PFSK-1 (cell line): ENCODE results near the gene MIPOL1.

Source experiments
- FOXP2 ChIP-seq: optimal IDR thresholded peaks from 2 replicates; pipeline ENCODE3; 2011; ENCODE audit warnings: borderline replicate concordance, control low read depth, inconsistent platforms; ENCODE audit not compliant: insufficient read depth; ENCODE audit errors: extremely low read length, extremely low read depth
- POLR2AphosphoS5 ChIP-seq: IDR thresholded peaks from 2 replicates; pipeline ENCODE4 v1.6.1; 2012; ENCODE audit warnings: low read depth, mild to moderate bottlenecking, control low read depth, low read length, moderate library complexity

- no peak for TF ChIP-seq POLR2AphosphoS5
- no peak for TF ChIP-seq FOXP2
Observed at GRCh38 chr14:37399517-37399916, 201.8 kb downstream of the MIPOL1 start.
